Hepatocyte (in vitro differentiated cells): Measurements from ENCODE around the gene ZBTB7C. TPM values are rescaled to one million over a fixed set of nuclear protein-coding genes. Genes with fewer than 3 reads are reported as not detected.
A peak's percentile ranks its signal among the peaks of the same experiment; 100 is the strongest.

Experiments used
- DNase-seq: peaks from one replicate; pipeline ENCODE4 v3.0.0-alpha.2; 2016; ENCODE audit warnings: low spot score
- H2AFZ ChIP-seq: fragments of 200-600 bp; sonication (generic); 2 replicates; pipeline ENCODE4 v1.6.0; 2016; ENCODE audit warnings: antibody characterized with exemption, mild to moderate bottlenecking
- H3K27ac ChIP-seq: fragments of 200-600 bp; sonication (generic); 2 replicates; pipeline ENCODE4 v1.5.1; 2016; ENCODE audit warnings: mild to moderate bottlenecking
- H3K27me3 ChIP-seq: fragments of 200-600 bp; sonication (generic); 2 replicates; pipeline ENCODE4 v1.6.1; 2016
- H3K36me3 ChIP-seq: fragments of 200-600 bp; sonication (generic); replicated peaks from 2 replicates; pipeline ENCODE4 v1.5.1; 2016; ENCODE audit warnings: low read depth; ENCODE audit not compliant: insufficient read depth
- H3K4me1 ChIP-seq: fragments of 200-600 bp; sonication (generic); 2 replicates; pipeline ENCODE4 v1.5.1; 2016; ENCODE audit warnings: mild to moderate bottlenecking, moderate library complexity; ENCODE audit not compliant: insufficient read depth
- H3K4me2 ChIP-seq: fragments of 200-600 bp; sonication (generic); 2 replicates; pipeline ENCODE4 v1.6.0; 2016
- H3K4me3 ChIP-seq: fragments of 200-600 bp; sonication (generic); 2 replicates; pipeline ENCODE4 v1.5.1; 2016; ENCODE audit warnings: mild to moderate bottlenecking
- H3K79me2 ChIP-seq: fragments of 200-600 bp; sonication (generic); 2 replicates; pipeline ENCODE4 v1.6.0; 2017; ENCODE audit warnings: mild to moderate bottlenecking
- H3K9me2 ChIP-seq: fragments of 200-600 bp; sonication (generic); replicated peaks from 2 replicates; pipeline ENCODE4 v1.6.0; 2017; ENCODE audit warnings: mild to moderate bottlenecking; ENCODE audit not compliant: insufficient read depth
- H3K9me3 ChIP-seq: fragments of 200-600 bp; sonication (generic); 2 replicates; pipeline ENCODE4 v1.5.1; 2016; ENCODE audit warnings: low read depth, mild to moderate bottlenecking
- H4K20me1 ChIP-seq: fragments of 200-600 bp; sonication (generic); 2 replicates; pipeline ENCODE4 v1.6.0; 2016; ENCODE audit warnings: mild to moderate bottlenecking; ENCODE audit not compliant: insufficient read depth, poor library complexity, severe bottlenecking
- CTCF ChIP-seq: fragments of 200-600 bp; sonication (generic); IDR thresholded peaks from 2 replicates; pipeline ENCODE4 v1.5.1; 2016; ENCODE audit warnings: antibody characterized with exemption, mild to moderate bottlenecking; ENCODE audit not compliant: poor library complexity
- EZH2 ChIP-seq: fragments of 200-600 bp; sonication (generic); IDR thresholded peaks from 2 replicates; pipeline ENCODE4 v1.6.1; 2016; ENCODE audit warnings: antibody characterized with exemption, mild to moderate bottlenecking, borderline replicate concordance
- EZH2phosphoT487 ChIP-seq: fragments of 200-600 bp; sonication (generic); IDR thresholded peaks from one replicate; pipeline ENCODE4 v1.6.1; 2018; ENCODE audit warnings: antibody characterized with exemption, mild to moderate bottlenecking, low read depth, moderate library complexity; ENCODE audit not compliant: unreplicated experiment, severe bottlenecking
- WGBS: methylation state at CpG from one replicate; pipeline ENCODE4 v1.1.6; 2016; ENCODE audit warnings: low lambda C conversion rate; ENCODE audit errors: missing lambda C conversion rate; 5-methylcytosine and 5-hydroxymethylcytosine counted together
- polyA plus RNA-seq: library from polyadenylated mRNA; unstranded; fragments of >200 nt; fragmentation: Nextera tagmentation; extraction: Ambion mirVana; gene quantifications from 2 replicates; pipeline ENCODE4 v1.2.1, GENCODE V29; 2016
- total RNA-seq: library from RNA; depleted of rRNA; stranded (reverse); fragments of >200 nt; gene quantifications from 2 replicates; pipeline ENCODE4 v1.2.3, GENCODE V29; 2014

Gene ZBTB7C
- total and polyA plus RNA-seq, 2 experiments from 2014 or later = 0.70 to 1.0 TPM

GRCh38 chr18:48007381-48007780 lies 401.8 kb downstream of the ZBTB7C start:
- Histone ChIP-seq H3K79me2 (no peaks in the 10 kb centered on the region), H3K27me3 (no peaks in the 10 kb centered on the region), H3K4me3 (no peak overlapping the region), H3K4me2 (peak overlapping the region; percentile 99), H3K36me3 (no peaks in the 10 kb centered on the region), H4K20me1 (no peaks in the 10 kb centered on the region), H3K9me2 (no peaks in the 10 kb centered on the region), H3K4me1 (no peaks in the 10 kb centered on the region), H3K27ac (no peak overlapping the region), H2AFZ (peak overlapping the region; percentile 67), H3K9me3 (no peaks in the 10 kb centered on the region)
- 97% methylated on average over 10 of the region's 10 CpGs for WGBS
- TF ChIP-seq EZH2 = no peak
- no peak for TF ChIP-seq EZH2phosphoT487
- no peak for TF ChIP-seq CTCF
- DNase-seq = no peak

- no peaks in the 10 kb centered on the region for H3K9me2 ChIP-seq
- no peaks in the 10 kb centered on the region for H3K9me3 ChIP-seq
- H4K20me1 ChIP-seq = no peaks in the 10 kb centered on the region
- no peaks in the 10 kb centered on the region for H3K79me2 ChIP-seq
- no peak overlapping the region for H3K27ac ChIP-seq
- no peak overlapping the region for H3K4me3 ChIP-seq
- H3K36me3 ChIP-seq = no peaks in the 10 kb centered on the region
- no peaks in the 10 kb centered on the region for H3K27me3 ChIP-seq
- no peak for DNase-seq
- TF ChIP-seq EZH2 = no peak
- no peak for TF ChIP-seq EZH2phosphoT487
- H3K4me1 ChIP-seq = no peaks in the 10 kb centered on the region
- no peak overlapping the region for H2AFZ ChIP-seq
- WGBS = 85% methylated on average over 12 of the region's 12 CpGs
- H3K4me2 ChIP-seq = no peak overlapping the region
Measured at GRCh38 chr18:48006415-48007175, 402.6 kb downstream of the ZBTB7C start.

- H3K4me1 ChIP-seq = no peaks in the 10 kb centered on the region
- no peak overlapping the region for H3K4me3 ChIP-seq
- H3K27me3 ChIP-seq = no peaks in the 10 kb centered on the region
- 59% methylated on average over 2 of the region's 2 CpGs for WGBS
- no peaks in the 10 kb centered on the region for H3K9me2 ChIP-seq
- H4K20me1 ChIP-seq = no peaks in the 10 kb centered on the region
- TF ChIP-seq EZH2phosphoT487 (no peak), CTCF (no peak), EZH2 (no peak)
- no peaks in the 10 kb centered on the region for H3K36me3 ChIP-seq
- no peak overlapping the region for H3K4me2 ChIP-seq
- no peaks in the 10 kb centered on the region for H3K9me3 ChIP-seq
- no peaks in the 10 kb centered on the region for H3K79me2 ChIP-seq
- no peak overlapping the region for H2AFZ ChIP-seq
- no peak overlapping the region for H3K27ac ChIP-seq
- no peak for DNase-seq
Measured at GRCh38 chr18:48004577-48004976, 404.6 kb downstream of the ZBTB7C start.

GRCh38 chr18:48003426-48004349 lies 405.5 kb downstream of the ZBTB7C start:
- Histone ChIP-seq H3K9me2 (no peaks in the 10 kb centered on the region), H3K36me3 (no peaks in the 10 kb centered on the region), H3K4me2 (no peak overlapping the region), H2AFZ (no peak overlapping the region), H3K27me3 (no peaks in the 10 kb centered on the region), H3K4me3 (no peak overlapping the region), H3K27ac (no peak overlapping the region), H3K9me3 (no peaks in the 10 kb centered on the region), H3K4me1 (no peaks in the 10 kb centered on the region), H3K79me2 (no peaks in the 10 kb centered on the region), H4K20me1 (no peaks in the 10 kb centered on the region)
- TF ChIP-seq EZH2phosphoT487 = no peak
- TF ChIP-seq CTCF = no peak
- TF ChIP-seq EZH2 = no peak
- no peak for DNase-seq
- 72% methylated on average over 10 of the region's 10 CpGs for WGBS
